Osteocyte (in vitro differentiated cells): ENCODE results near the gene FCHSD2. TPM values are rescaled to one million over a fixed set of nuclear protein-coding genes. Genes with fewer than 3 reads are reported as not detected.

Experiments
- DNase-seq: peaks from one replicate; pipeline ENCODE4 v3.0.0; 2021; ENCODE audit warnings: mixed read lengths; ENCODE audit not compliant: unreplicated experiment; ENCODE audit errors: extremely low spot score
- H3K27ac Mint-ChIP-seq: one replicate; pipeline ENCODE4 v1.8.0; 2021; ENCODE audit warnings: mild to moderate bottlenecking, mixed read lengths; ENCODE audit not compliant: unreplicated experiment
- H3K27me3 Mint-ChIP-seq: one replicate; pipeline ENCODE4 v1.8.0; 2021; ENCODE audit warnings: mixed read lengths; ENCODE audit not compliant: unreplicated experiment
- H3K36me3 Mint-ChIP-seq: one replicate; pipeline ENCODE4 v1.8.0; 2021; ENCODE audit warnings: mixed read lengths; ENCODE audit not compliant: unreplicated experiment
- H3K4me1 Mint-ChIP-seq: one replicate; pipeline ENCODE4 v1.8.0; 2021; ENCODE audit warnings: mixed read lengths; ENCODE audit not compliant: unreplicated experiment
- H3K4me3 Mint-ChIP-seq: one replicate; pipeline ENCODE4 v1.8.0; 2021; ENCODE audit warnings: mild to moderate bottlenecking, moderate library complexity, mixed read lengths; ENCODE audit not compliant: unreplicated experiment
- H3K9me3 Mint-ChIP-seq: one replicate; pipeline ENCODE4 v1.8.0; 2021; ENCODE audit warnings: mixed read lengths; ENCODE audit not compliant: unreplicated experiment
- CTCF ChIP-seq: fragments of 200-600 bp; sonication (generic); IDR thresholded peaks from 2 replicates; pipeline ENCODE4 v1.5.0; 2021; ENCODE audit warnings: antibody characterized with exemption, mild to moderate bottlenecking, moderate library complexity
- total RNA-seq: library from RNA; stranded (reverse); gene quantifications from 2 replicates; pipeline ENCODE4 v1.2.1, GENCODE V29; 2021

The FCHSD2 gene
- total RNA-seq, 1 donor from 2014 or later, result 39.4 TPM

GRCh38 chr11:73055002-73055401 is 87.1 kb downstream of the FCHSD2 start:
- no peaks in the 10 kb centered on the region for H3K9me3 Mint-ChIP-seq
- no peak for DNase-seq
- no peak for TF ChIP-seq CTCF
- no peaks in the 10 kb centered on the region for H3K4me1 Mint-ChIP-seq
- H3K27ac Mint-ChIP-seq, result no peak overlapping the region
- peaks cover 2% of the 10 kb centered on the region for H3K36me3 Mint-ChIP-seq
- H3K27me3 Mint-ChIP-seq, result no peaks in the 10 kb centered on the region
- H3K4me3 Mint-ChIP-seq, result no peak overlapping the region

GRCh38 chr11:73053964-73054363 is 88.2 kb downstream of the FCHSD2 start:
- no peak overlapping the region for H3K27ac Mint-ChIP-seq
- H3K27me3 Mint-ChIP-seq, result no peaks in the 10 kb centered on the region
- peaks cover 2% of the 10 kb centered on the region for H3K36me3 Mint-ChIP-seq
- H3K4me1 Mint-ChIP-seq, result no peaks in the 10 kb centered on the region
- DNase-seq, result no peak
- H3K4me3 Mint-ChIP-seq, result no peak overlapping the region
- TF ChIP-seq CTCF, result no peak
- H3K9me3 Mint-ChIP-seq, result no peaks in the 10 kb centered on the region

GRCh38 chr11:73048446-73048845 is 93.7 kb downstream of the FCHSD2 start:
- Mint-ChIP-seq H3K4me1 (peaks cover 17% of the 10 kb centered on the region), H3K4me3 (no peak overlapping the region), H3K9me3 (no peaks in the 10 kb centered on the region), H3K27ac (no peak overlapping the region), H3K27me3 (no peaks in the 10 kb centered on the region), H3K36me3 (no peaks in the 10 kb centered on the region)
- no peak for DNase-seq
- TF ChIP-seq CTCF, result no peak

- no peak for DNase-seq
- peaks cover 17% of the 10 kb centered on the region for H3K4me1 Mint-ChIP-seq
- H3K36me3 Mint-ChIP-seq, result no peaks in the 10 kb centered on the region
- H3K27me3 Mint-ChIP-seq, result no peaks in the 10 kb centered on the region
- peak overlapping the region; percentile 66 for H3K27ac Mint-ChIP-seq
- H3K9me3 Mint-ChIP-seq, result peaks cover under 1% of the 10 kb centered on the region
- peak overlapping the region; percentile 12 for H3K4me3 Mint-ChIP-seq
- no peak for TF ChIP-seq CTCF
Measured at GRCh38 chr11:73047773-73048371, 94.2 kb downstream of the FCHSD2 start.

- no peak for TF ChIP-seq CTCF
- Mint-ChIP-seq H3K36me3 (peaks cover 16% of the 10 kb centered on the region), H3K9me3 (peaks cover 14% of the 10 kb centered on the region)
Measured at GRCh38 chr11:73040046-73040445, 102.1 kb downstream of the FCHSD2 start.

More at GRCh38 chr11:73040046-73040445, 102.1 kb downstream of the FCHSD2 start:
- no peak for DNase-seq
- no peaks in the 10 kb centered on the region for H3K27me3 Mint-ChIP-seq
- H3K4me3 Mint-ChIP-seq, result no peak overlapping the region
- H3K27ac Mint-ChIP-seq, result no peak overlapping the region
- H3K4me1 Mint-ChIP-seq, result no peaks in the 10 kb centered on the region
